Osteoblast (primary cell): ENCODE measurements around the gene RCC1. TPM values are rescaled to one million over a fixed set of nuclear protein-coding genes. Genes with fewer than 3 reads are reported as not detected.

Source experiments
- DNase-seq: peaks from one replicate; pipeline ENCODE4 v3.0.0; 2011; ENCODE audit warnings: low spot score, mixed read lengths; ENCODE audit not compliant: insufficient read length; ENCODE audit errors: missing footprints
- H2AFZ ChIP-seq: 2 replicates; pipeline ENCODE4 v1.6.0; 2011; ENCODE audit warnings: mild to moderate bottlenecking, low read length
- H3K27ac ChIP-seq: 2 replicates; pipeline ENCODE4 v1.5.1; 2011; ENCODE audit warnings: mild to moderate bottlenecking, low read depth, low read length, moderate library complexity
- H3K27me3 ChIP-seq: 2 replicates; pipeline ENCODE4 v1.6.0; 2012; ENCODE audit warnings: mild to moderate bottlenecking, control low read depth, inconsistent platforms, low read length, moderate library complexity; ENCODE audit not compliant: insufficient read depth
- H3K36me3 ChIP-seq: 2 replicates; pipeline ENCODE4 v1.5.1; 2011; ENCODE audit warnings: mild to moderate bottlenecking, low read length, control low read depth, moderate library complexity; ENCODE audit not compliant: insufficient read depth
- H3K4me1 ChIP-seq: 2 replicates; pipeline ENCODE4 v1.5.1; 2011; ENCODE audit warnings: mild to moderate bottlenecking, low read length, control low read depth, moderate library complexity; ENCODE audit not compliant: insufficient read depth
- H3K4me2 ChIP-seq: 2 replicates; pipeline ENCODE4 v1.6.0; 2011; ENCODE audit warnings: mild to moderate bottlenecking, low read length; ENCODE audit not compliant: insufficient read depth
- H3K4me3 ChIP-seq: fragments of 200-600 bp; sonication (generic); 3 replicates; pipeline ENCODE4 v1.5.1; 2012; ENCODE audit warnings: mild to moderate bottlenecking, low read length, inconsistent platforms; ENCODE audit not compliant: insufficient read depth
- H3K79me2 ChIP-seq: 2 replicates; pipeline ENCODE4 v1.6.0; 2012; ENCODE audit warnings: mild to moderate bottlenecking, low read length, control low read depth, inconsistent platforms; ENCODE audit not compliant: insufficient read depth
- H3K9me3 ChIP-seq: 2 replicates; pipeline ENCODE4 v1.5.1; 2011; ENCODE audit warnings: low read depth, low read length, control low read depth
- H4K20me1 ChIP-seq: 2 replicates; pipeline ENCODE4 v1.6.0; 2012; ENCODE audit warnings: mild to moderate bottlenecking, low read length, control low read depth; ENCODE audit not compliant: insufficient read depth
- total RNA-seq: library from RNA; depleted of rRNA; stranded (reverse); fragments of >200 nt; gene quantifications from 2 replicates; pipeline ENCODE4 v1.2.3, GENCODE V29; 2012
- TF ChIP-seq, protein P1 (sequence below): IDR thresholded peaks from 2 replicates; pipeline ENCODE4 v1.5.1; 2011; ENCODE audit warnings: mild to moderate bottlenecking, low read depth, low read length, moderate library complexity; ENCODE audit errors: extremely low read depth

The RCC1 gene
- total RNA-seq, 1 donor, result 35.1 TPM

DNA sequence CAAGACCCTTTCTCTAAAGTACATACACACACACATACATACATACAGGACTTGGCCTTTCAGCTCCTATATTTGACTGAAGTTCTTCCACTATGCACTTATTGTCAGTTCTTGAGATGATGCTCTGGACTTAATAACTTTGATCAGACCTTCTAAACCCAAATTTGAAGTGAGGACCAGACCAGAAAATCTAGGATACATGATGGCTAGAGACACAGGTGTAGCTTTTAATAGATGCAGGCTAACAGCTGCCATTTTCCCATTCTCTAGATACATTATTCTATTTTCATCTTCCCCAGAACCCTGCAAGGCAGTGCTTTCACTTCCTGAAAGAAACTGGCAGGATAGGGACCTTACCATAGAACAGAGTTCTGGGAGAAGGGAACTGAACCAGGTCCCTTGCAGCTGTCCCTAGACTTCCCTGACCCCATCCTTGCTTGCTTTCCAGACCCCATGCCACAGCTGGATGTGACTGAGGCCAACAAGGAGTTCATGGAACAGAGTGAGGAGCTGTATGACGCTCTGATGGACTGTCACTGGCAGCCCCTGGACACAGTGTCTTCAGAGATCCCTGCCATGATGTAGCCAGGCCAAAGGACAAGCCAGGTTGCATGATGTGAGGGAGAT, 71.3 kb downstream of the RCC1 start:
- Histone ChIP-seq H3K4me1 (peaks cover 19% of the 10 kb centered on the region), H3K9me3 (no peaks in the 10 kb centered on the region), H4K20me1 (peaks cover 40% of the 10 kb centered on the region), H3K4me3 (no peak overlapping the region), H2AFZ (no peak overlapping the region), H3K27me3 (no peaks in the 10 kb centered on the region), H3K79me2 (peaks cover 24% of the 10 kb centered on the region), H3K36me3 (peaks cover 41% of the 10 kb centered on the region), H3K4me2 (no peak overlapping the region), H3K27ac (no peak overlapping the region)
- TF ChIP-seq, protein P1, sequence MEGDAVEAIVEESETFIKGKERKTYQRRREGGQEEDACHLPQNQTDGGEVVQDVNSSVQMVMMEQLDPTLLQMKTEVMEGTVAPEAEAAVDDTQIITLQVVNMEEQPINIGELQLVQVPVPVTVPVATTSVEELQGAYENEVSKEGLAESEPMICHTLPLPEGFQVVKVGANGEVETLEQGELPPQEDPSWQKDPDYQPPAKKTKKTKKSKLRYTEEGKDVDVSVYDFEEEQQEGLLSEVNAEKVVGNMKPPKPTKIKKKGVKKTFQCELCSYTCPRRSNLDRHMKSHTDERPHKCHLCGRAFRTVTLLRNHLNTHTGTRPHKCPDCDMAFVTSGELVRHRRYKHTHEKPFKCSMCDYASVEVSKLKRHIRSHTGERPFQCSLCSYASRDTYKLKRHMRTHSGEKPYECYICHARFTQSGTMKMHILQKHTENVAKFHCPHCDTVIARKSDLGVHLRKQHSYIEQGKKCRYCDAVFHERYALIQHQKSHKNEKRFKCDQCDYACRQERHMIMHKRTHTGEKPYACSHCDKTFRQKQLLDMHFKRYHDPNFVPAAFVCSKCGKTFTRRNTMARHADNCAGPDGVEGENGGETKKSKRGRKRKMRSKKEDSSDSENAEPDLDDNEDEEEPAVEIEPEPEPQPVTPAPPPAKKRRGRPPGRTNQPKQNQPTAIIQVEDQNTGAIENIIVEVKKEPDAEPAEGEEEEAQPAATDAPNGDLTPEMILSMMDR, result no peak
- peak; percentile 26 for DNase-seq

DNA sequence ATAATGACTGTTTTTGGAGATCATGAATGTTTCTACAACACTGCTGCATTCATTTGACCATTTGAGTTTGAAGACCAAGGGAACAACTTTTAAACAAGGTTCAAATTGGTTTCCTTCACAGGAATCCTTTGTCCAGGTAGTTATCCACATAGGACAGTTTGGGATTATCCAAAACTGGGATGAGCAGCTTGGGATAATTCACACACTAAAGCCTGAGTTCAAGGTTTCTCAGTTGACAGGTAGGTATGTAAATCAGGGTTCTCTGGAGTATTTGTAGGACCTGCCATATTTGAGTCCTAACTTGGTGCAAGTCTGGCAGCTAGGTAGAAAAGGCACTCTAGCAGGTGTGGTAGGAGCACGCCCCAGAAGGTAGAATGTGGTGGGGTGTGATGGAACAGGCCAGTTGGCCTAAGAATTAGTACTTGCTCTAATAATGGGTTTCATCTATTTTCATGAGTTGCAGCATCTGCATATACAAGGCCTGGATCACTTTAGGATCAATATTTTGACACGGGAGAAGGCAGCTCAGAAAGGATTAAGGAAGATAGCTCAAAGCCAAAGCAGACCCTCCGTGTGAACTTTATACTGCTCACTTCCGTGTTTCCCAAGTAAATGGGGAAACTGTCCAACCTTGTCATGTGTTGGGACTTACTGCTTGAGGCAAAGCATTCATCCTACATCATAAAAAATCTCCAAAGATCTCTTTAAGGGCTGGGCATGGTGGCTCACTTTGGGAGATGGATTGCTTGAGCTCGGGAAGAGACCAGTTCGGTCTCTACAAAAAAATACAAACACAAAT, 72.1 kb downstream of the RCC1 start:
- H3K4me2 ChIP-seq, result no peak overlapping the region
- peak; percentile 63 for DNase-seq
- H4K20me1 ChIP-seq, result peaks cover 40% of the 10 kb centered on the region
- H3K36me3 ChIP-seq, result peaks cover 41% of the 10 kb centered on the region
- H3K27ac ChIP-seq, result no peak overlapping the region
- H3K4me3 ChIP-seq, result no peak overlapping the region
- H3K79me2 ChIP-seq, result peaks cover 24% of the 10 kb centered on the region
- no peaks in the 10 kb centered on the region for H3K27me3 ChIP-seq
- H2AFZ ChIP-seq, result no peak overlapping the region
- peaks cover 23% of the 10 kb centered on the region for H3K4me1 ChIP-seq
- H3K9me3 ChIP-seq, result no peaks in the 10 kb centered on the region
- TF ChIP-seq, protein P1, result no peak

- no peak overlapping the region for H2AFZ ChIP-seq
- TF ChIP-seq, protein P1, result no peak
- peaks cover 40% of the 10 kb centered on the region for H4K20me1 ChIP-seq
- H3K4me1 ChIP-seq, result peaks cover 25% of the 10 kb centered on the region
- H3K36me3 ChIP-seq, result peaks cover 38% of the 10 kb centered on the region
- no peaks in the 10 kb centered on the region for H3K9me3 ChIP-seq
- H3K4me3 ChIP-seq, result no peak overlapping the region
- peaks cover 24% of the 10 kb centered on the region for H3K79me2 ChIP-seq
- no peaks in the 10 kb centered on the region for H3K27me3 ChIP-seq
- peak; percentile 58 for DNase-seq
- peak overlapping the region; percentile 42 for H3K27ac ChIP-seq
- H3K4me2 ChIP-seq, result peak overlapping the region; percentile 49
Measured at GRCh38 chr1:28578696-28579218, 72.9 kb downstream of the RCC1 start.

- DNase-seq, result no peak
- peaks cover 25% of the 10 kb centered on the region for H3K4me1 ChIP-seq
- peak overlapping the region; percentile 80 for H3K4me3 ChIP-seq
- TF ChIP-seq, protein P1, result no peak
- H3K79me2 ChIP-seq, result peaks cover 24% of the 10 kb centered on the region
- no peak overlapping the region for H2AFZ ChIP-seq
- peak overlapping the region; percentile 84 for H3K4me2 ChIP-seq
- H3K9me3 ChIP-seq, result no peaks in the 10 kb centered on the region
- H3K27me3 ChIP-seq, result no peaks in the 10 kb centered on the region
- H3K36me3 ChIP-seq, result peaks cover 37% of the 10 kb centered on the region
- peak overlapping the region; percentile 42 for H3K27ac ChIP-seq
- peaks cover 40% of the 10 kb centered on the region for H4K20me1 ChIP-seq
Measured at GRCh38 chr1:28579401-28579800, 73.6 kb downstream of the RCC1 start.
